Osteocyte (in vitro differentiated cells): Measurements from ENCODE around the gene SYPL1. TPM values are rescaled to one million over a fixed set of nuclear protein-coding genes. Genes with fewer than 3 reads are reported as not detected.

Experiments
- DNase-seq: peaks from one replicate; pipeline ENCODE4 v3.0.0; 2021; ENCODE audit warnings: mixed read lengths; ENCODE audit not compliant: unreplicated experiment; ENCODE audit errors: extremely low spot score
- H3K27ac Mint-ChIP-seq: one replicate; pipeline ENCODE4 v1.8.0; 2021; ENCODE audit warnings: mild to moderate bottlenecking, mixed read lengths; ENCODE audit not compliant: unreplicated experiment
- H3K27me3 Mint-ChIP-seq: one replicate; pipeline ENCODE4 v1.8.0; 2021; ENCODE audit warnings: mixed read lengths; ENCODE audit not compliant: unreplicated experiment
- H3K36me3 Mint-ChIP-seq: one replicate; pipeline ENCODE4 v1.8.0; 2021; ENCODE audit warnings: mixed read lengths; ENCODE audit not compliant: unreplicated experiment
- H3K4me1 Mint-ChIP-seq: one replicate; pipeline ENCODE4 v1.8.0; 2021; ENCODE audit warnings: mixed read lengths; ENCODE audit not compliant: unreplicated experiment
- H3K4me3 Mint-ChIP-seq: one replicate; pipeline ENCODE4 v1.8.0; 2021; ENCODE audit warnings: mild to moderate bottlenecking, moderate library complexity, mixed read lengths; ENCODE audit not compliant: unreplicated experiment
- H3K9me3 Mint-ChIP-seq: one replicate; pipeline ENCODE4 v1.8.0; 2021; ENCODE audit warnings: mixed read lengths; ENCODE audit not compliant: unreplicated experiment
- total RNA-seq: library from RNA; stranded (reverse); gene quantifications from 2 replicates; pipeline ENCODE4 v1.2.1, GENCODE V29; 2021
- TF ChIP-seq, protein P1 (sequence below): fragments of 200-600 bp; sonication (generic); IDR thresholded peaks from 2 replicates; pipeline ENCODE4 v1.5.0; 2021; ENCODE audit warnings: antibody characterized with exemption, mild to moderate bottlenecking, moderate library complexity

Gene SYPL1
- total RNA-seq, 1 donor from 2014 or later: 80.9 TPM

DNA sequence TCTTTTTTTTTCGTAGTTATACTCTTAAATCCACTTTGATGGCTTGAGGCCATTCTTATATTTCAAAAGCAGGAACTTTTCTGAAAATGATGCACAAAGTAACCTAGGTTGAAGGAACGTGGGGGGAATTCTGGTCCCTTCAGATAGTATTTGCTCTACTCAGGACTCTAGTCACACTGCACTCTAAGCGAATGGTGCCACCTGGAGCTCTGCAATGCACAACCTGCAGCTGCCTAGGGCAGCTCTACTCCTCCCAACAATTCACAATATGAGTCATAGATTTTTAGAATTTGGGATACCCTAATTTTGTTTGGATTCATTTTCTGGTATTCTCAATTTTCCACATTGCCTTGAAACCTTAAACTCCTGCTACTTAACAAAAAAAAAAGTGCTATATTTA is 17.3 kb downstream of the SYPL1 start:
- no peak for DNase-seq
- no peak overlapping the region for H3K27ac Mint-ChIP-seq
- H3K4me1 Mint-ChIP-seq: peaks cover 5% of the 10 kb centered on the region
- TF ChIP-seq, protein P1, sequence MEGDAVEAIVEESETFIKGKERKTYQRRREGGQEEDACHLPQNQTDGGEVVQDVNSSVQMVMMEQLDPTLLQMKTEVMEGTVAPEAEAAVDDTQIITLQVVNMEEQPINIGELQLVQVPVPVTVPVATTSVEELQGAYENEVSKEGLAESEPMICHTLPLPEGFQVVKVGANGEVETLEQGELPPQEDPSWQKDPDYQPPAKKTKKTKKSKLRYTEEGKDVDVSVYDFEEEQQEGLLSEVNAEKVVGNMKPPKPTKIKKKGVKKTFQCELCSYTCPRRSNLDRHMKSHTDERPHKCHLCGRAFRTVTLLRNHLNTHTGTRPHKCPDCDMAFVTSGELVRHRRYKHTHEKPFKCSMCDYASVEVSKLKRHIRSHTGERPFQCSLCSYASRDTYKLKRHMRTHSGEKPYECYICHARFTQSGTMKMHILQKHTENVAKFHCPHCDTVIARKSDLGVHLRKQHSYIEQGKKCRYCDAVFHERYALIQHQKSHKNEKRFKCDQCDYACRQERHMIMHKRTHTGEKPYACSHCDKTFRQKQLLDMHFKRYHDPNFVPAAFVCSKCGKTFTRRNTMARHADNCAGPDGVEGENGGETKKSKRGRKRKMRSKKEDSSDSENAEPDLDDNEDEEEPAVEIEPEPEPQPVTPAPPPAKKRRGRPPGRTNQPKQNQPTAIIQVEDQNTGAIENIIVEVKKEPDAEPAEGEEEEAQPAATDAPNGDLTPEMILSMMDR: no peak
- no peaks in the 10 kb centered on the region for H3K27me3 Mint-ChIP-seq
- H3K9me3 Mint-ChIP-seq: no peaks in the 10 kb centered on the region
- peaks cover 49% of the 10 kb centered on the region for H3K36me3 Mint-ChIP-seq
- no peak overlapping the region for H3K4me3 Mint-ChIP-seq

DNA sequence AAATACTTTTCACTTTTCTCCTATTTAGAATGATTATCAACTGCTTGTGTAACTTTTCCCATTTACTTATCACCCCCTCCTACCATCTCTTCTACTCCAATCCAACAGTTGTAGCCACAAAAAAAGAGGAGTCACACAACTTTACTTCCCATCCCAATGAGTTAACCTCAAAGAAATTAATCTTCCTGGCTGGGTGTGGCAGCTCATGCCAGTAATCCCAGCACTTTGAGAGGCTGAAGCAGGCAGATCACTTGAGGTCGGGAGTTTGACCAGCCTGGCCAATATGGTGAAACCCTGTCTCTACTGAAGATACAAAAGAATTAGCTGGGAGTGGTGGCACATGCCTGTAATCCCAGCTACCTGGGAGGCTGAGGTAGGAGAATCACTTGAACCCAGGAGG is 19.9 kb downstream of the SYPL1 start:
- H3K4me3 Mint-ChIP-seq: no peak overlapping the region
- peaks cover 63% of the 10 kb centered on the region for H3K36me3 Mint-ChIP-seq
- H3K4me1 Mint-ChIP-seq: peaks cover 3% of the 10 kb centered on the region
- no peak overlapping the region for H3K27ac Mint-ChIP-seq
- TF ChIP-seq, protein P1: no peak
- no peak for DNase-seq
- no peaks in the 10 kb centered on the region for H3K9me3 Mint-ChIP-seq
- no peaks in the 10 kb centered on the region for H3K27me3 Mint-ChIP-seq

DNA sequence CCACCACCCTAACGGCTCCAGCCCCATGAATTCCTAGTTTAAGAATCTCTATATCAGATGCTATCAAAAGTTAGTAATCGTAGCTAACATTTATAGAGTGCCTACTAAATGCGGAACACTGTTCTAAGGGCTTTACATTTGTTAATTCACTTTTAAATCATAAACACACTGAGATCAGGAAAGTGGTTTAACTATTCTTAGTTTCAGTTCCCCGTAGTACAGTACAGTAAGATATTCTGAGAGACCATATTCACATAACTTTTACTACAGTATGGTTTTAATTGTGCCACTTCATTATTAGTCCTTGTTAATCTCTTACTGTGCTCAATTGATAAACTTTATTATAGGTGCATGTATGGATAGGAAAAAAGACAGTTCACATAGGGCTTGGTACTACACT is 22.5 kb downstream of the SYPL1 start:
- peaks cover 51% of the 10 kb centered on the region for H3K36me3 Mint-ChIP-seq

DNA sequence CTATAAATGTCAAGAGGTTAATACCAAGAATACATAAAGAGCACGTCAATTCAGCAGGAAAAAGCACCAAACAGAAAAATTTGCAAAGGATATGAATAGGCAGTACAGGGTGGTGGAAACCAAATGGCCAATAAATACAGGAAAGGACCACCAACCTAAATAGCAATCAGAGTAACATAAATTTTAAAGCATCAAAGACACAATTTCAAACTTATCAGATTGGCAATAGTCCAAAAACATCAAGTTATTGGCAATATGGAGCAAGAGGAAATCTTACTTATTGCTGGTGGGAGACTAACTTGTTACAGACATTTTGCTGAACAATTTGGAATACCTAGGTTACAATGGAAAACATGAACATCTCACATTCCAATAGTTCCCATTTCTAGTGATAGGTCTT is 24.1 kb downstream of the SYPL1 start:
- Mint-ChIP-seq H3K27ac (no peak overlapping the region), H3K27me3 (no peaks in the 10 kb centered on the region), H3K4me3 (no peak overlapping the region), H3K9me3 (no peaks in the 10 kb centered on the region), H3K36me3 (peaks cover 41% of the 10 kb centered on the region), H3K4me1 (no peaks in the 10 kb centered on the region)
- TF ChIP-seq, protein P1: no peak
- no peak for DNase-seq

More for the DNA sequence above, 22.5 kb downstream of the SYPL1 start:
- TF ChIP-seq, protein P1: no peak
- no peaks in the 10 kb centered on the region for H3K9me3 Mint-ChIP-seq
- no peak for DNase-seq
- H3K27ac Mint-ChIP-seq: no peak overlapping the region
- H3K4me3 Mint-ChIP-seq: no peak overlapping the region
- H3K27me3 Mint-ChIP-seq: no peaks in the 10 kb centered on the region
- no peaks in the 10 kb centered on the region for H3K4me1 Mint-ChIP-seq

DNA sequence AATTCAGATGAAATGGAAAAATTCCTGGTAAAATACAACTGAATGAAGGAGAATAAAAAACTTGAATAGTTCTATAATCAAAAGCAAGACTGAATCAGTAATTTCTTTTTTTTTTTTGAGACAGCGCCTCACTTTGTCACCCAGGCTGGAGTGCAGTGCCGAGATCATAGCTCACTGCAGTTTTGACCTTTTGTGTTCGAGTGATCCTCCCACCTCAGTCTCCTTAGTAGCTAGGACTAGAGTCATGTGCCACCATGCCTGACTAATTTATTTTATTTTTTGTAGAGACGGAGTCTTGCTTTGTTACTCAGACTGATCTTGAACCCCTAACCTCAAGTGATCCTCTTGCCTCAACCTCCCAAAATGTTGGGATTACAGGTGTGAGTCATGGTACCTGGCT is 26.1 kb downstream of the SYPL1 start:
- no peak overlapping the region for H3K4me3 Mint-ChIP-seq

More for the DNA sequence above, 26.1 kb downstream of the SYPL1 start:
- Mint-ChIP-seq H3K9me3 (no peaks in the 10 kb centered on the region), H3K36me3 (peaks cover 29% of the 10 kb centered on the region), H3K27ac (no peak overlapping the region), H3K27me3 (no peaks in the 10 kb centered on the region), H3K4me1 (no peaks in the 10 kb centered on the region)
- TF ChIP-seq, protein P1: no peak
- DNase-seq: no peak
